Dedifferentiated amniotic fluid mesenchymal stem cell (primary cell): ENCODE data around the gene UBR3.
"Not testable (repeated sequence)": the region's sequence is repeated elsewhere in the genome, so short reads cannot be mapped to it uniquely, and the experiment has no call there.

Experiments used
- DNase-seq: peaks from one replicate; pipeline ENCODE4 v3.0.0-alpha.2; 2016; ENCODE audit errors: extremely low spot score

Gene UBR3

DNA sequence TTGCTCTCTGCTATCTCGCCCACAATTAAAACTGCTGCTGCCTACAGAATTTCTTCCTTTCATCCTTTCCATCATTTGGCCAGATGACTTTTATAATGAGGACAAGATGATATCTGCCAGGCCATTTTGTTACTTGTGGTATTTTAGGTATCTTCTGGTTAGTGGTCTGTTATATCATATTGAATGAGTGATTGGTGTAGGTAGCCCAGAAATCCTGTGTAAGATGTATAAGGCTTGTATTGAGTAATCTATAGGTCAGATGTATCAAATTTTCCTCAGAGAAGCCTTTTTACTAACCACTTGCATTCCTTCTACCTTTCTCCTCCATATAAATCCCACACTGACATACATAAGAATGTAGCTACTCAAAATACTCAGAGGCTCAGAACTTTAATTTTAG is 118.3 kb downstream of the UBR3 start:
- DNase-seq = no peak

DNA sequence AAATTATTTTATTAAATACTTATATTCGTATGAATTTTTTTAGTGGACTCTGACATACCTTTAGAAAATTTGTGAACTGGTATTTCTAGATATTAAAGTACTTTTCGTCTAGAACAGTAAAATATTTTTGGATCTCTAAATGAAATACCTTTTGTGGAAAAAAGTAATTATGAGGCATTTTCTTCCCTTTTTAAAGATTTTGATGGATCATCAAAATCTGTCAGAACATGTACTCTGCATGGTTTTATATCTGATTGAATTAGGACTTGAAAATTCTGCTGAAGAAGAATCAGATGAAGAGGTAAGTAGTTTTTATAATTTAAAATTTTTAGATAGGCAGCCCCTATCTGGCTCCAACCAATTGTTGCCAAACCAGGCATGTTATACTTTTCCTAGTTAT is 118.8 kb downstream of the UBR3 start:
- DNase-seq = no peak

DNA sequence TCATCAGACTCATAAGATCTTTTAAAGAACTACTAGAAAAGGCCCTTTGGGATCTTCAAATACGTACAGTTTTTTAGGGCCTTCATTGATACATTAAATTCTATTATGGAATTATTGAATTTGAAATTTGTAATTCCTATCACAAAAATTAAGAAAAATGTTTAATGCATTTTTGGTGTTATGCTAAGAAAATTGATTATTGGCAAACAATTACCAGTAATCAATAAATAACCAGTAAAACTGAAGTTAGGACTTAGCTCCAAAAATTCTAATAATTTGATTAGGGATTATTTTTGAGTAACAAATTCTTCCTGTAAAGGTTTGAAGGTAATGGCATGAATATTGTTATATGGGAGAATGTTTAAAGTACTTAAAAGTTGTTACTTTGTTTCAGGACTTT is 119.3 kb downstream of the UBR3 start:
- no peak for DNase-seq

DNA sequence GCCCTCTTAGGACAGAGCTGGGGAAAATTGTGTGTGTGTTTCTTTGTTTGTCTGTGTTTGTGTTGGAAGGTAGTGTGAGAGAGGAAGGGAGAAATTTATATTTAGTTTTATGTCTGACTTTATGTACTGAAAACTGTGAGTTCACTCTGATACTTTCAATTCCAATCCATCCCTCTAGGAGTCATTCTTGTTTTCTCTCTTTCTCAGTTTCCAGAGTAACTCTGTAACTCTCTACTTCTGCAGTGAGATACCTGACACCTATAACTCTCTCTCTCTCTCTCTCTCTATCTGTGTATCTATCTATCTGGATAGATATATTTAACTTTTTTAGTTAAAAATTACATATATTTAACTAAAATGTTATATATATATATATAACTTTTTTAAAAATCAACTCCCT is 128.7 kb downstream of the UBR3 start:
- no peak for DNase-seq

DNA sequence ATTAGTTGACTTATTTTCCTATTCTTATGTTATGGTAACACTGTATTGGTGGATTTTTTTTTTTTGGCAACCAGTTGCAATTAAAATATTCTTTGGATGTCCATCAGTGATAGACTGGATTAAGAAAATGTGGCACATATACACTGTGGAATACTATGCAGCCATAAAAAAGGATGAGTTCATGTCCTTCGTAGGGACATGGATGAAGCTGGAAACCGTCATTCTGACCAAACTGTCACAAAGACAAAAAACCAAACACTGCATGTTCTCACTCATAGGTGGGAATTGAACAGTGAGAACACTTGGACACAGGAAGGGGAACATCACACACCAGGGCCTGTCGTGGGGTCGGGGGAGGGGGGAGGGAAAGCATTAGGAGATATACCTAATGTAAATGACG is 130.0 kb downstream of the UBR3 start:
- not testable (repeated sequence) for DNase-seq

DNA sequence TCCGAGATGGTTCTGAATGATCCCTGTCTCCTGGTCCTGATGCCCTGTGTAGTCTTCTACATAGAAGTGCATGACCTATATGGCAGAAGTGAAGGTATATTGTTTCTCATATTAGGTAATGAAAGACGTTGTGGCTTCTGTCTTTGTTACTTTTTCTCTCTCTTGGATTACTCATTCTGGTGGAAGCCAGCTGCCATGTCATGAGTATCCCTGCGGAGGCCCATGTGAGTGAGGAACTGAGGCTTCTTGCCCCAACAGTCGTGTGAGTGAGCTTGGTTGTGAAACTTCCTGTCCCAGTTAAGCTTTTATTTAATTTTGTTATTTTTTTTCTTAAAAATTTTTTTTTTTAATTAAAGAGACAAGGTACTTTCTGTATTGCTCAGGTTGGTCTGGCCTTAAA is 134.7 kb downstream of the UBR3 start:
- peak; percentile 18 for DNase-seq

DNA sequence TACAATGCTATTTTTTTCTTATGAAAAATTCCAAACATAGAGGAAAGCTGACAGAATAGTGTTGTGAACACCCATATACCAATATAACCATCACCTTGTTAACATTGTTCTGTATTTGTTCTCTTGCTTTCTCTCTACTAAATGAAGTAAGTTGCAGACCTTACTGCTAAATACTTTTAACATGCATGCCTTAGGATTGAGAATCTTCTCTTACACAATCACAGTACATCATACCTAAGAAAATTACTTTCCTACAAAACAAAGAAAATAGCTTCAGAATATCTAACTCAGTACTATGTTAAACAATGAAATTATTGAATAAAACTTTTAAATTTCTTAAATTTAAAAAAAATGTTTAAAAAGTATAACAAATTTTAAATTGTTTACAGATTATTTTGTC is 136.5 kb downstream of the UBR3 start:
- DNase-seq = no peak

DNA sequence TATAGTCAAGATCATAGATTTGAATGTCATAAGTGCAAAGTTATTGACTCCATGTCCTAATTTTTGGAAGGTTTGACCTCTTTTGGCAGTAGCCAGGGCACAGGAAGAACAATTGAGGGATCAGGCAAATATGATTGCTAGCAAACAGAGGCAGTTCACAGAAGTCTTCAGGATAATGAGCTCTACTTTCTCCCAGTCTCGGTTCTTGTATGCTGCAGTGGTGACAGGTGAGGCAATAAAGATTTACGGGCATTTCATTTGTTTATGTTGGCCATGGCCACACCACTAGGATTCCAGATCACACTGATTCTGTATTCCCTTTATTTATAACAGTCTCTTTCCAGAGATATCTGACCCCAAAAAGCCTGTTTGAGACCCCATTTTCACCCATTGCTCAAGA is 137.5 kb downstream of the UBR3 start:
- no peak for DNase-seq

DNA sequence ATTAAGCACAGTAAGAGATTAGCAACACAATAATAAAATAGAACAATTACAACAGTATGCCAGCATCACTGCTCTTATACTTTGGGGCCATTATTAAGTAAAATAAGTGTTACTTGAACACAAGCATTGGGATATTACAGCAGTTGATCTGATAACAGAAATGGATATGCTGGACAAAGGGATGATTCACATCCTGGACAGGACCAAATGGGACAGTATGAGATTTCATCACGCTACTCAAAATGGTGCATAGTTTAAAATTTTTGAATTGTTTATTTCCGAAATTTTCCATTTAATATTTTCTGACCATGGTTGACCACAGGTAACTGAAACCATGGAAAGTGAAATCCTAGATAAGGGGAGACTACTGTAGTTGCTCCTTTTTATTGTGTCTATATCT is 138.2 kb downstream of the UBR3 start:
- no peak for DNase-seq

DNA sequence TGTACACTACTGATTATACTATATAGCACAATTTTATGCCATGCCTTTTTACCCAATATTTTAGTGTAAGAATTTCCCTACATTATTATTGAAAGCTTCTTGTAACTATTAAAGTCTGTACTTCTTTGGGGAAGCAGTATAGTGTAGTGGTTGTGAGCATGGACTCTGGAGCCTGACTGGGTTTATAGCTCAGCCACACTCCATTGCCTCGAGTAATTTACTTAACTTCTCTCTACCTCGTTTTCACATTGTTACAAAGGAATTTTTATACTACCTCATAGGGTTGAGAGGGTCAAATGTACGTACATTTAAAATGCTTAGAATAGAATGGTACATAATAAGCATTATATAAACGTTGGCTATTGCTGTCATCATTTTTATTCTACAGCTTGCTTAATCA is 139.2 kb downstream of the UBR3 start:
- DNase-seq = no peak

DNA sequence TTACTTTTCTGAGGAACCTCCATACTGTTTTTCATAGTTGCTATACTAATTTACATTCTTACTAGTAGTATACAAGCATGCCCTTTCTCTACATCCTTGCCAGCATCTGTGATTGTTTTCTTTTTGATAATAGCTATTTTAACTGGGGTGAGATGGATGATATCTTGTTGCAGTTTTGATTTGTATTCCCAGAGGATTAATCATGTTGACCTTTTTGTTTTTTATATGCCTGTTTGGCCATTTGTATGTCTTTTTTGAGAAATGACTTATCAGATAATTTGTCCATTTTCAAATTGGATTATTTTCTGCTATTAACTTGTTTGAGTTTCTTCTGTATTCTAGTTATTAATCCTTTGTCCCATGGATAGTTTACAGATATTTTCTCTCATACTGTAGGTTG is 141.5 kb downstream of the UBR3 start:
- DNase-seq = no peak

DNA sequence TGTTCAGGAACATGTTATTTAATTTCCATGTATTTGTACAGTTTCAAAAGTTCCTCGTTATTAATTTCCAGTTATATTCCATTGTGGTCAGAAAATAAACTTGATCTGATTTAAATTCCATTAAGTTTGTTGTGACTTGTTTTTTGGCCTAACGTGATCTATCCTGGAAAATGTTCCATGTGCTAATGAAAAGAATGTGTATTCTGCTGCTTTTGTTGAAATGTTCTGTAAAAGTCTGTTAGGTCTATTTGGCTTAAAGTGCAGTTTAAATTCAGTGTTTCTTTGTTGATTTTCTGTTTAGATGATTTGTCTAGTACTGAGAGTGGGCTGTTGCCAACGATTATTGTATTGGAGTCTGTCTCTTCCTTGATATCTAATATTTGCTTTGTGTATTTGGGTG is 148.0 kb downstream of the UBR3 start:
- no peak for DNase-seq

DNA sequence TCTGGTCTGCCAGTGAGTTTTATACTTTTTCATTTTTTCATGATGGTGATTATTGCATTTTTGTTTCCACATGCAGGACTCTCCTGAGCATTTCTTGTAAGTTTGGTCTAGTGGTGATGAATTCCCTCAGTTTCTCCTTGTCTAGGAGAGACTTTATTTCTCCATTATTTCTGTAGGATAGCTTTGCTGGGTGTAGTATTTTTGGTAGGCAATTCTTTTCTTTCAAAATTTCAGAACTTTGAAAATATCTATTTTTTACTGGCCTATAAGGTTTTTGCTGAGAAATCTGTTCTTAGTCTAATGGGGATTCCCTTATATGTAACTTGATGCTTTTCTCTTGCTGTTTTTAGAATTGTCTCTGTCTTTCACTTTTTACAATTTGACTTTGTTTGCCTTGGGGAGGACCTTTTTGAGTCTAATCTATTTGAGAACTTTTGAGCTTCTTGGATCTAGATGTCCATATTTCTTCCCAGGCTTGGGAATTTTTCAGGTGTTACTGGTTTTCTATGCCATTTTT is 149.1 kb downstream of the UBR3 start:
- no peak for DNase-seq

DNA sequence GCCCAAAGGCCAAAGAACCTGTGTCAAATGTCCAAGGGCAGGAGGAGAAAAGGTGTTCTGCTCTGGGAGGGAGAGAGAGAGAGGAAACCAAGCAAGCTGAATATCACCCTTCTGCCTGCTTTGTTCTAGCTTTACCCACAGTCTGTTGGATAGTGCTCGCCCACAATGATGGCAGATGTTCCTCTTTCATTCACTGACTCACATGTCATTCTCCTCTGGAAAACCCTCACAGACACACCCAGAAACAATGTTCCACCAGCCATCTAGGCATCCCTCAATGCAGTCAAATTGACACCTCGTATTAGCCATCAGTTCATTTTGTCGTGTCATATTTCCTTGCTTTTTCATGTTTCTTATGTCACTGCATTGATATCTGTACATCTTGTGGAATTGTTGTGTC is 150.3 kb downstream of the UBR3 start:
- no peak for DNase-seq

DNA sequence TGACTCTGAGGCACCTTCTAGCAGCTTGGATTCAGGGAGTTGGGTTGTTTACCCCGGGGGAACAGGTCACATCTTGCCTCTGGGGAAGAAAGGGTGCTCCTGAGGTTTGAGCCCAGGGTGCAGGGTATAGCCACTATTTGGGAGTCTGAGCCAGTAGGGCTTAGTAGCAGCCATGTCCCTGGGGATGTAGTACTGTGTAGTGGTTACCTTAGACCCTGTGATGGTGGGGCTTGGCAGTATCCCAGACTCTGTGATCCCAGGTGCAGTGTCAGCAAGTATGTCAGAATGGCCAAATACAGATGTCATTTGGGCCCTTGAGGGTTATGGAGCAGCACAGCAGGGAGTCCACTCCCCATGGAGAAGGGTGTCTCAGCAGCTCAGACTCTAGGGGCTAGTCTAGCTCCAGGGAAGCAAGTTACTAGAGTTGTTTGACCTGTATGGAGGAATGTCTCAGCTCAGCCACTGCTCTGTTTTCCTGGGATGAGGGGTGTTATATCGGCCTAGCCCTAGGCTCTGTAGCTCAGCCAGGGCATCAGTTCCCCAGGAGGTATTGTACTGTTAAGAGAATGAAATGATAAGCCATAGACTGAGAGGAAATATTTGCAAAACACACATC is 151.3 kb downstream of the UBR3 start:
- no peak for DNase-seq

DNA sequence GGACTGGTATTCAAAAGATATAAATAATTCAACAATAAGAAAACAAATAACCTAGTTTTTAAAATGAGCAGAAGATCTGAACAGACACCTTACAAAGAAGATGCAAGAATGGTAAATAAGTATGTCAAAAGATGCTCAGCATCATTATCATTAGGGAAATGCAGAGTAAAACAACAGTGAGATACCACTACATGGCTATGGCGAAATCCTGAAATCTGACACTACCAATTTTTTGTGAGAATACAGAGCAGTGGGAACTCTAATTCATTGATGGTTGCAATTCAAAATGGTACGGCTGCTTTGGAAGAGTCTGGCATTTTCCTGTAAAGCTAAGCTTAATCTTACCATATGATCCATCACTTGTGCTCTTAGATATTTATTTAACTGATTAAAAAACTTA is 151.8 kb downstream of the UBR3 start:
- no peak for DNase-seq

DNA sequence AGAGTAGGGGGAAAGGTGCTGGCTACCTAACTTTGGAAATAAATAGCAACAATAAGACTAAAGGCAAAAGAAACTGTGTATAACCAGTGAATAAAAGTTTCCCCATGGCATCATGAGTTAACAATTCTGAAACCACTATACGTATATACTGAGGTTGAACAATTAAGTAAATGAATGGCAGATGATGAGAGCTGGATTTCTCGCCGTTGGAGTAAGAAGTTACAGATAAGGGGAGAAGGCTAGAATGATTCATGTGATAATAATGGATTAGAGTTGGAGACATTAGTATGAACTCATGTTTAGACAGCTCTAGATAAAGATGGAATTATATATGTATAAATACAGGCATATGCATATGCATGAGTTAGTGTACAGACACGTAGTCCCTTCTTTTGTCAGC is 152.7 kb downstream of the UBR3 start:
- DNase-seq = no peak

DNA sequence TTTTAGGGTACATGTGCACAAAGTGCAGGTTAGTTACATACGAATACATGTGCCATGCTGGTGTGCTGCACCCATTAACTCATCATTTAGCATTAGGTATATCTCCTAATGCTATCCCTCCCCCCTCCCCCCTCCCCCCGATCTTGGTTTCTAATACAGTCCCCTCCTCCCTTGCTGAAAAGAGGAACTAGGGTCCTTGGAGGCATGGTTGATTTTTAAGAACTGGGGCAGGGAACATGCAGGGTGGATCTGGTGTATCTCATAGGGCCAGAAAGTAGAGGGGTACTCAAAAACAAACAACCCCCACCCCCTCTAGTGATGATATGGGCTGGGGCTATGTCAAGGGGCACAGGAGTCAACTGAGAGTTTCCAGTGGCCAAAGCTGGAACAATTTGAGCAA is 153.4 kb downstream of the UBR3 start:
- no peak for DNase-seq

DNA sequence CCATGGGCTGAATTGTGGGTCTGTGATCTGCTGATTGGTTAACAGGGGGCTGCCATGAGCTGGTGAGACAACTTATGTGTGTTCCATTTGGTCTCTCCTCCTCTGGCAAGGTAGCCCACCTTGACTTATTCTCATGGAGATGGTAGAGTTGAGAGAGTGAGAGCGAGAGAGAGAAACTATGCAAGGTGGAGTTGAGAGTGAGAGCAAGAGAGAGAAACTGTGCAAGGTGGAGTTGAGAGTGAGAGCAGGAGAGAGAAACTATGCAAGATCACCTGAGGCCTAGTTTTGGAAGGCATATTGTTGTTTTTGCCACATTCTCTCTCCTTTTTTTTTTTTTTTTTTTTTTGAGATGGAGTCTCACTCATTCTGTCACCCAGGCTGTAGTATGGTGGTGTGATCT is 155.7 kb downstream of the UBR3 start:
- no peak for DNase-seq

DNA sequence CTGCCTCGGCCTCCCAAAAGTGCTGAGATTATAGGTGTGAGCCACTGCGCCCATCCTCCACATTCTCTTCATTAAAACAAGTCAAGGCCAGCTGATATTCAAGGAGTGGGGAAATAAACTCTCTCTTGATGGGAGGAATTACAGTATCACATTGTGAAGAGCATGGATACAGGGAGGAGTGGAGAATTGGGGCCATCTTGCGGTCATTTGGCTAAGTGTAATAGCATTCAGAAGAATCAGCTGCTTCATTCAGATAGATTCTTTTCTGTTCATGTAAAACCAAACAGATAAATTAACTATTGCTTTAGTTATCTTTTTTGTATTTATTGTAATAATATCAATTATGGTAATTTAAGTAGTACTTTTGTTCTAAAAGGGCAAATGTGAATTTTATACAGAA is 156.3 kb downstream of the UBR3 start:
- no peak for DNase-seq

DNA sequence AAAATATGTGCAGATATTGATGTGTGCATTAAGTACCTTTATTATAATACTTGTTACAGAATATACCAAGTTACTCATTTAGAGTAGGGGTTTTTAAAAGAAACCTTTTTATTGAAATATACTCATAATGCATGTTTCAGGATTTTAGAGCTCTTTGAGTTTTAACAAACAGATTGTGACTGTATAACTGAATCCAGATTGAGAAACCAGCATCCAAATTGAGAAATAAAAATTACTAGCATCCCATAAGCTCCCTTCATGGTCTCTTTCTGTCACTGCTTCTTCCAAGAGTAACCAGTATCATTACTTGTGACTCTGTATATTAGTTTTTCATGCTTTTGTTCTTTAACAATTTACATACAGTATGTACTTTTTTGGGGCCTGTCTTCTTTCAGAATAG is 156.9 kb downstream of the UBR3 start:
- DNase-seq = no peak

DNA sequence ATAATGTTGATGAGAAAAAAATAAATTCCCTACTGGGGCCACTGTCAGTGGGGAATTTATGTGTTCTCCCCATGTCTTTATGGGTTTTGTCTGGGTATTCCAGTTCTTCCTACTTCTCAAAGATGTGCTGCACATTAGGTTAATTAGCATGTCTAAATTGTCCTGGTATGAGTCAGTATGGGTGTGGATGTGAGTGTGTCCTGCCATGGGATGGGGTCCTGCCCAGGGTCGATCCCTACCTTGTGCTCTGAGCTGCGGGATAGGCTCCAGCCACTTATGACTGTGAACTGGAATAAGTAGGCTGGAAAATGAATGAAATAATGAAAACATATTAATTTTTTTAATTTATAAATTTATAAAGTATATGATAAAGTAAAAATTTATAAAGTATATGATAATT is 167.5 kb downstream of the UBR3 start:
- DNase-seq = no peak

DNA sequence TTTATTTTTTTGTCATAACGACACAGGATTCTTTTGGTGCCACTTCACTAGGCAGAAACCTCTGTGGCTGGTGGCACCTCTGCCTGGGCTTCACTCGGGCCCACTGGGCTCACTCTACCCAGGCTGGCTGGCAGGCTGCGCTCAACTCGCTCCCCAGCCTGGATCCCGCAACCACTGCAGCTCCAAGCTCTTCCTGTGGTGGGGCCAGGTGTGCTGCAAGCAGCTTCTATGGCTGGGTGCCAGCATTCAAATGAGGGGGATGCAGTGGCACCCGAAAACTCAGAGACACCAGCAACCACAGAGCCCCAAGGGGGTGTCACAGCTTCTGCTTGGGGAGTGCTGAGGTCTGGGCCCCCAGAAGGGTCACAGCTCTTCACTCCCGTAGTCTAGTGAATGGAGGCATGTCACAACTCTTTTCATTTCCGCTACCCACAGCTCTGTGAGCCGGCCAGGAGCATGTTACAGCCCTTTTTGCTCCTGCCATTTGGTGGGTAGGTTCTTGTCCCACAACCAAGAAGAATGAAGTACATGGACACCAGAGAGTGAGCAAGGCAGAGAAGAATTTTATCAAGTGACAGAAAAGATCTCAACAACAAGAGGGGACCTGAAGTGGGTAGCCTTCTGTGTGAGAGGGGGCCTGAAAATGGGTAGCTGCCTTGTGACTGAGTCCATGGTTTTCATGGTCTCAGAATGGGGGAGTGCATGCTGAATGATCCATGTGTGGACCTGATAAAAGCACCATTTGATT is 170.1 kb downstream of the UBR3 start:
- DNase-seq = no peak

DNA sequence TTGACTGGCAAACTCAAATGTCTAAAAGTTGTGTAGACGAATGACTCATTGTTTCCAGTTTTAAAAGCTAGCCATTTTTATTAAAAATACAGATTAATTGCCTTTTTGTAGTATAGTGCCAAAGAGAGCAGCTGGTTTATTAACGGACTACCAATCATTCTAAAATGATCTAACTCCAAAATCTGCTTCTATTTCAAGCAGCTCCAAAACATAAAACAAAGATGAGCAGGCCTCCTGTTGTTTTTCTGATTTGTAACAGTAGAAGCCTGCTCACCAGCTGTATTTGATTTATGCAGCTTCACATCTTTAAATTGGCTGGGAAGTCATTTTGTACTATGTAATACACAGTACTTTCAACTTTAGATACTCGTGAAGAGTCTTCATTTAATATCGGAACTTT is 171.8 kb downstream of the UBR3 start:
- DNase-seq = peak; percentile 49
